WTC11 (cell line): ENCODE data around the gene NSMCE3. TPM values are rescaled to one million over a fixed set of nuclear protein-coding genes. Genes with fewer than 3 reads are reported as not detected.

Experiments
- ATAC-seq: fragments of 200-7000 bp; cut with Tn5 transposase; 2 replicates; pipeline ENCODE4 v1.10.0; 2021; ENCODE audit warnings: mild to moderate bottlenecking, moderate library complexity
- CTCF ChIA-PET: fragments of 300-600 bp; sonication (Branson Sonifier 250); formaldehyde crosslinking; loops from one replicate; lab custom pipeline; 2021; ENCODE audit warnings: antibody characterized with exemption; lab: Charles Lee
- POLR2A ChIA-PET: fragments of 350-600 bp; sonication (Branson Sonifier 250); formaldehyde crosslinking; loops from one replicate; lab custom pipeline; 2021; ENCODE audit warnings: antibody characterized with exemption; lab: Charles Lee
- DNase-seq: peaks from one replicate; pipeline ENCODE4 v3.0.0; 2021; ENCODE audit warnings: low spot score
- H3K27ac Mint-ChIP-seq: 2 replicates; pipeline ENCODE4 v1.8.0; 2021; ENCODE audit warnings: mixed read lengths
- H3K27me3 Mint-ChIP-seq: 2 replicates; pipeline ENCODE4 v1.8.0; 2021; ENCODE audit warnings: low read depth, mild to moderate bottlenecking, moderate library complexity, mixed read lengths
- H3K36me3 Mint-ChIP-seq: 2 replicates; pipeline ENCODE4 v1.8.0; 2021; ENCODE audit warnings: mixed read lengths
- H3K4me1 Mint-ChIP-seq: 2 replicates; pipeline ENCODE4 v1.8.0; 2022; ENCODE audit warnings: mixed read lengths
- H3K4me3 Mint-ChIP-seq: 2 replicates; pipeline ENCODE4 v1.8.0; 2021; ENCODE audit warnings: mild to moderate bottlenecking, moderate library complexity, mixed read lengths
- H3K9me3 Mint-ChIP-seq: 2 replicates; pipeline ENCODE4 v1.8.0; 2021; ENCODE audit warnings: mixed read lengths
- AR ChIP-seq: fragments of 250-450 bp; sonication (Bioruptor Pico); IDR thresholded peaks from 2 replicates; pipeline ENCODE4 v1.9.0; 2021; ENCODE audit warnings: mild to moderate bottlenecking
- ATF1 ChIP-seq: sonication (generic); formaldehyde crosslinking; IDR thresholded peaks from 2 replicates; pipeline ENCODE4 v1.8.1; 2023; ENCODE audit warnings: mild to moderate bottlenecking, moderate library complexity, missing genetic modification reagents
- ATF2 ChIP-seq: sonication (generic); formaldehyde crosslinking; IDR thresholded peaks from 2 replicates; pipeline ENCODE4 v1.8.1; 2022; ENCODE audit warnings: low read depth, missing genetic modification reagents, borderline replicate concordance
- CREB1 ChIP-seq: sonication (generic); formaldehyde crosslinking; IDR thresholded peaks from 2 replicates; pipeline ENCODE4 v1.8.0; 2023; ENCODE audit warnings: mild to moderate bottlenecking, missing genetic modification reagents
- IRF1 ChIP-seq: sonication (generic); formaldehyde crosslinking; IDR thresholded peaks from 2 replicates; pipeline ENCODE4 v1.8.0; 2023; ENCODE audit warnings: missing genetic modification reagents
- MAX ChIP-seq: sonication (generic); formaldehyde crosslinking; IDR thresholded peaks from 2 replicates; pipeline ENCODE4 v1.8.0; 2022; ENCODE audit warnings: mild to moderate bottlenecking, missing genetic modification reagents
- MXD4 ChIP-seq: fragments of 250-450 bp; sonication (Bioruptor Pico); IDR thresholded peaks from 2 replicates; pipeline ENCODE4 v1.8.0; 2021; ENCODE audit warnings: mild to moderate bottlenecking, moderate library complexity, borderline replicate concordance
- PREB ChIP-seq: sonication (generic); formaldehyde crosslinking; IDR thresholded peaks from 2 replicates; pipeline ENCODE4 v1.8.1; 2022; ENCODE audit warnings: mild to moderate bottlenecking, missing genetic modification reagents, moderate library complexity, borderline replicate concordance
- RELA ChIP-seq: sonication (generic); formaldehyde crosslinking; IDR thresholded peaks from 2 replicates; pipeline ENCODE4 v1.8.1; 2022; ENCODE audit warnings: missing genetic modification reagents, mild to moderate bottlenecking, borderline replicate concordance
- SMAD4 ChIP-seq: sonication (generic); formaldehyde crosslinking; IDR thresholded peaks from 2 replicates; pipeline ENCODE4 v1.8.0; 2022; ENCODE audit warnings: mild to moderate bottlenecking, missing genetic modification reagents
- STAT6 ChIP-seq: sonication (generic); formaldehyde crosslinking; conservative IDR thresholded peaks from 2 replicates; pipeline ENCODE4 v1.8.1; 2023; ENCODE audit warnings: mild to moderate bottlenecking, low read depth, missing genetic modification reagents, moderate library complexity
- TEAD1 ChIP-seq: sonication (generic); formaldehyde crosslinking; IDR thresholded peaks from 2 replicates; pipeline ENCODE4 v1.8.0; 2022; ENCODE audit warnings: mild to moderate bottlenecking, missing genetic modification reagents
- TEAD4 ChIP-seq: sonication (generic); formaldehyde crosslinking; IDR thresholded peaks from 2 replicates; pipeline ENCODE4 v1.8.0; 2022; ENCODE audit warnings: mild to moderate bottlenecking, missing genetic modification reagents
- TP53 ChIP-seq: sonication (generic); formaldehyde crosslinking; IDR thresholded peaks from 2 replicates; pipeline ENCODE4 v1.8.1; 2023; ENCODE audit warnings: mild to moderate bottlenecking, missing genetic modification reagents
- USF2 ChIP-seq: sonication (generic); formaldehyde crosslinking; IDR thresholded peaks from 2 replicates; pipeline ENCODE4 v1.8.1; 2023; ENCODE audit warnings: mild to moderate bottlenecking, missing genetic modification reagents, moderate library complexity
- ZBTB21 ChIP-seq: sonication (generic); formaldehyde crosslinking; IDR thresholded peaks from 2 replicates; pipeline ENCODE4 v1.8.1; 2023; ENCODE audit warnings: mild to moderate bottlenecking, missing genetic modification reagents, borderline replicate concordance
- ZNF138 ChIP-seq: sonication (generic); formaldehyde crosslinking; conservative IDR thresholded peaks from 2 replicates; pipeline ENCODE4 v1.8.1; 2022; ENCODE audit warnings: mild to moderate bottlenecking, moderate library complexity, missing genetic modification reagents
- ZNF232 ChIP-seq: sonication (generic); formaldehyde crosslinking; IDR thresholded peaks from 2 replicates; pipeline ENCODE4 v1.8.0; 2022; ENCODE audit warnings: mild to moderate bottlenecking, missing genetic modification reagents
- ZNF671 ChIP-seq: fragments of 250-450 bp; sonication (Bioruptor Pico); IDR thresholded peaks from 2 replicates; pipeline ENCODE4 v1.8.0; 2021; ENCODE audit warnings: mild to moderate bottlenecking
- total RNA-seq: library from RNA; stranded (reverse); gene quantifications from 3 replicates; pipeline ENCODE4 v1.2.3, GENCODE V29; 2021

NSMCE3 gene
- total RNA-seq, 1 experiment from 2014 or later, result 6.6 TPM

- H3K4me1 Mint-ChIP-seq, result no peaks in the 10 kb centered on the region
- peaks cover 9% of the 10 kb centered on the region for H3K9me3 Mint-ChIP-seq
- H3K27ac Mint-ChIP-seq, result no peak overlapping the region
- DNase-seq (no peak), ATAC-seq (no peak)
- H3K4me3 Mint-ChIP-seq, result no peak overlapping the region
- TF ChIP-seq MXD4, result no peak
- no peak for TF ChIP-seq SMAD4 (CRISPR knock-in tag)
- TF ChIP-seq CREB1 (CRISPR knock-in tag), result no peak
- no peak for TF ChIP-seq USF2
- TF ChIP-seq ZBTB21 (CRISPR knock-in tag), result no peak
- no peak for TF ChIP-seq ZNF671
- TF ChIP-seq ZNF138 (CRISPR knock-in tag), result no peak
- no peak for TF ChIP-seq AR
- no peak for TF ChIP-seq ATF2 (CRISPR knock-in tag)
- no peak for TF ChIP-seq MAX (CRISPR knock-in tag)
- no peaks in the 10 kb centered on the region for H3K27me3 Mint-ChIP-seq
- POLR2A ChIA-PET, result no interaction called here
- H3K36me3 Mint-ChIP-seq, result no peaks in the 10 kb centered on the region
- CTCF ChIA-PET, result no interaction called here
These were observed 19.6 kb upstream of the NSMCE3 start for GRCh38 chr15:29289173-29289572.

GRCh38 chr15:29285386-29285785 lies 15.8 kb upstream of the NSMCE3 start:
- no peaks in the 10 kb centered on the region for H3K36me3 Mint-ChIP-seq
- no peaks in the 10 kb centered on the region for H3K9me3 Mint-ChIP-seq
- H3K4me1 Mint-ChIP-seq, result no peaks in the 10 kb centered on the region; the same call in 1 of the 2 replicates
- H3K27ac Mint-ChIP-seq, result no peak overlapping the region
- no peaks in the 10 kb centered on the region for H3K27me3 Mint-ChIP-seq
- ATAC-seq (no peak), DNase-seq (no peak)
- no peak for TF ChIP-seq TEAD1 (CRISPR knock-in tag)
- TF ChIP-seq TEAD4, result no peak
- no peak for TF ChIP-seq PREB (CRISPR knock-in tag)
- TF ChIP-seq STAT6 (CRISPR knock-in tag), result no peak
- TF ChIP-seq RELA (CRISPR knock-in tag), result no peak
- TF ChIP-seq IRF1 (CRISPR knock-in tag), result no peak
- TF ChIP-seq ZNF232 (CRISPR knock-in tag), result no peak
- no peak for TF ChIP-seq TP53 (CRISPR knock-in tag)
- TF ChIP-seq ATF1 (CRISPR knock-in tag), result no peak
- ChIA-PET POLR2A (no interaction called here), CTCF (interaction anchor here (1.8 kb wide), 1 partner anchor 145 kb away, joined by 5 read pairs; no protein-coding TSS in a partner anchor)
- H3K4me3 Mint-ChIP-seq, result no peak overlapping the region
